H1 (cell line): Measurements from ENCODE around the gene UBB. TPM values are rescaled to one million over a fixed set of nuclear protein-coding genes. Genes with fewer than 3 reads are reported as not detected.
A peak's percentile ranks its signal among the peaks of the same experiment; 100 is the strongest.

Source experiments
- BACH1 ChIP-seq: IDR thresholded peaks from 2 replicates; pipeline ENCODE4 v1.6.1; 2012; ENCODE audit warnings: low read length, improper control_type of control experiment
- CBX8 ChIP-seq: fragments of 300-800, 300-1000 bp; sonication (generic); IDR thresholded peaks from 2 replicates; pipeline ENCODE4 v1.7.1; 2016; ENCODE audit warnings: low read depth, low read length, borderline replicate concordance
- EZH2 ChIP-seq: fragments of 200-600 bp; sonication (generic); IDR thresholded peaks from 2 replicates; pipeline ENCODE4 v1.7.1; 2012; ENCODE audit warnings: low read depth, mild to moderate bottlenecking, moderate library complexity, low read length, inconsistent platforms; ENCODE audit not compliant: severe bottlenecking
- GABPA ChIP-seq: IDR thresholded peaks from 2 replicates; pipeline ENCODE4 v1.6.1; 2011; ENCODE audit warnings: mild to moderate bottlenecking, low read length, moderate library complexity, borderline replicate concordance; ENCODE audit not compliant: insufficient read depth
- HDAC6 ChIP-seq: IDR thresholded peaks from one replicate; pipeline ENCODE4 v1.7.1; 2012; ENCODE audit warnings: low read depth, mild to moderate bottlenecking, inconsistent platforms, low read length, moderate library complexity
- JUND ChIP-seq: IDR thresholded peaks from 2 replicates; pipeline ENCODE4 v1.6.1; 2011; ENCODE audit warnings: mild to moderate bottlenecking, improper control_type of control experiment, low read length
- NANOG ChIP-seq: IDR thresholded peaks from 2 replicates; pipeline ENCODE4 v1.6.1; 2011; ENCODE audit warnings: low read length, low read depth, mild to moderate bottlenecking, inconsistent platforms; ENCODE audit not compliant: insufficient read depth, poor library complexity, severe bottlenecking
- RNF2 ChIP-seq: fragments of 200-900, 300-1000 bp; sonication (generic); IDR thresholded peaks from 2 replicates; pipeline ENCODE4 v1.7.1; 2016; ENCODE audit warnings: borderline replicate concordance, low read depth, mild to moderate bottlenecking, antibody characterized with exemption, low read length; ENCODE audit not compliant: poor library complexity, severe bottlenecking; ENCODE audit errors: missing control alignments
- RXRA ChIP-seq: IDR thresholded peaks from 2 replicates; pipeline ENCODE4 v1.6.1; 2011; ENCODE audit warnings: low read depth, mild to moderate bottlenecking, low read length, moderate library complexity; ENCODE audit not compliant: insufficient read depth
- SP2 ChIP-seq: IDR thresholded peaks from 2 replicates; pipeline ENCODE4 v1.6.1; 2012; ENCODE audit warnings: mild to moderate bottlenecking, low read length, inconsistent platforms
- SP4 ChIP-seq: IDR thresholded peaks from 2 replicates; pipeline ENCODE4 v1.6.1; 2012; ENCODE audit warnings: low read length, inconsistent platforms
- TCF12 ChIP-seq: IDR thresholded peaks from 2 replicates; pipeline ENCODE4 v1.6.1; 2011; ENCODE audit warnings: low read depth, mild to moderate bottlenecking, low read length
- TEAD4 ChIP-seq: IDR thresholded peaks from 2 replicates; pipeline ENCODE4 v1.6.1; 2012; ENCODE audit warnings: low read depth, low read length, inconsistent platforms, mixed read lengths
- YY1 ChIP-seq: IDR thresholded peaks from 2 replicates; pipeline ENCODE4 v1.6.1; 2011; ENCODE audit warnings: low read depth, mild to moderate bottlenecking, low read length
- ZNF274 ChIP-seq: IDR thresholded peaks from 2 replicates; pipeline ENCODE4 v1.7.0; 2012; ENCODE audit warnings: low read length, borderline replicate concordance; ENCODE audit errors: extremely low read depth
- polyA plus RNA-seq, 7 experiments: library from polyadenylated mRNA; depleted of rRNA in 3 of 7; stranded (reverse) in 5 of 7; unstranded in 2 of 7; fragments of >200 nt in 5 of 7; fragments of 200-250 nt in 2 of 7; gene quantifications; 1 replicate in 5 of 7; 2 replicates in 1 of 7; 4 replicates in 1 of 7; pipeline versions ENCODE4 v1.2.1 to v1.2.3, GENCODE V29; 2011 to 2013; ENCODE audit warnings: missing spikeins in 2 of 7, mixed read lengths in 2 of 7
- total RNA-seq: library from RNA; stranded (reverse); fragmentation: NEBNext Ultra II Directional; extraction: Animal tissue kit (Norgen Biotek cat#: 25700); gene quantifications from 2 replicates; pipeline ENCODE4 v1.2.1, GENCODE V29; 2021
- TF ChIP-seq, protein P1 (sequence below): IDR thresholded peaks from 2 replicates; pipeline ENCODE4 v1.6.1; 2011; ENCODE audit warnings: low read length, improper control_type of control experiment
- TF ChIP-seq, protein P2 (sequence below): IDR thresholded peaks from 2 replicates; pipeline ENCODE4 v1.6.1; 2011; ENCODE audit warnings: low read depth, mild to moderate bottlenecking, low read length; ENCODE audit not compliant: insufficient read depth
- TF ChIP-seq, protein P3 (sequence below): IDR thresholded peaks from 2 replicates; pipeline ENCODE4 v1.6.1; 2012; ENCODE audit warnings: low read length, inconsistent platforms
- TF ChIP-seq, protein P4 (sequence below): IDR thresholded peaks from 2 replicates; pipeline ENCODE4 v1.6.1; 2012; ENCODE audit warnings: inconsistent platforms

The UBB gene
- total and polyA plus RNA-seq, 2 of the 8 experiments (the other 6 are each of a cell fraction or from before 2014, with no cell fraction given), result 1,597 to 1,605 TPM

DNA sequence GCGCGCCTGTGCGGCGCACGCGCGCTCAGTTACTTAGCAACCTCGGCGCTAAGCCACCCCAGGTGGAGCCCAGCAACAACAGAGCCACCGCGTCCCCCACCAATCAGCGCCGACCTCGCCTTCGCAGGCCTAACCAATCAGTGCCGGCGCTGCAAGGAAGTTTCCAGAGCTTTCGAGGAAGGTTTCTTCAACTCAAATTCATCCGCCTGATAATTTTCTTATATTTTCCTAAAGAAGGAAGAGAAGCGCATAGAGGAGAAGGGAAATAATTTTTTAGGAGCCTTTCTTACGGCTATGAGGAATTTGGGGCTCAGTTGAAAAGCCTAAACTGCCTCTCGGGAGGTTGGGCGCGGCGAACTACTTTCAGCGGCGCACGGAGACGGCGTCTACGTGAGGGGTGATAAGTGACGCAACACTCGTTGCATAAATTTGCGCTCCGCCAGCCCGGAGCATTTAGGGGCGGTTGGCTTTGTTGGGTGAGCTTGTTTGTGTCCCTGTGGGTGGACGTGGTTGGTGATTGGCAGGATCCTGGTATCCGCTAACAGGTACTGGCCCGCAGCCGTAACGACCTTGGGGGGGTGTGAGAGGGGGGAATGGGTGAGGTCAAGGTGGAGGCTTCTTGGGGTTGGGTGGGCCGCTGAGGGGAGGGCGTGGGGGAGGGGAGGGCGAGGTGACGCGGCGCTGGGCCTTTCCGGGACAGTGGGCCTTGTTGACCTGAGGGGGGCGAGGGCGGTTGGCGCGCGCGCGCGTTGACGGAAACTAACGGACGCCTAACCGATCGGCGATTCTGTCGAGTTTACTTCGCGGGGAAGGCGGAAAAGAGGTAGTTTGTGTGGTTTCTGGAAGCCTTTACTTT, at the start of gene UBB (continued):
- TF ChIP-seq, protein P1, sequence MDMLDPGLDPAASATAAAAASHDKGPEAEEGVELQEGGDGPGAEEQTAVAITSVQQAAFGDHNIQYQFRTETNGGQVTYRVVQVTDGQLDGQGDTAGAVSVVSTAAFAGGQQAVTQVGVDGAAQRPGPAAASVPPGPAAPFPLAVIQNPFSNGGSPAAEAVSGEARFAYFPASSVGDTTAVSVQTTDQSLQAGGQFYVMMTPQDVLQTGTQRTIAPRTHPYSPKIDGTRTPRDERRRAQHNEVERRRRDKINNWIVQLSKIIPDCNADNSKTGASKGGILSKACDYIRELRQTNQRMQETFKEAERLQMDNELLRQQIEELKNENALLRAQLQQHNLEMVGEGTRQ, result no peak
- TF ChIP-seq BACH1 (no peak), ZNF274 (no peak), SP2 (no peak), GABPA (no peak), HDAC6 (no peak), NANOG (peak; percentile 24), JUND (peak; percentile 65), RXRA (no peak), TEAD4 (no peak), SP4 (peak; percentile 80; the same call in 1 of the 2 replicates), TCF12 (0 out of 2 replicates have a peak, but pooled peaks have one; percentile 6), CBX8 (no peak), RNF2 (no peak), EZH2 (no peak), YY1 (0 out of 2 replicates have a peak, but pooled peaks have one; percentile 4)
- TF ChIP-seq, protein P2, sequence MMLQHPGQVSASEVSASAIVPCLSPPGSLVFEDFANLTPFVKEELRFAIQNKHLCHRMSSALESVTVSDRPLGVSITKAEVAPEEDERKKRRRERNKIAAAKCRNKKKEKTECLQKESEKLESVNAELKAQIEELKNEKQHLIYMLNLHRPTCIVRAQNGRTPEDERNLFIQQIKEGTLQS, result peak; percentile 63; the same call in 1 of the 2 replicates
- TF ChIP-seq, protein P3, sequence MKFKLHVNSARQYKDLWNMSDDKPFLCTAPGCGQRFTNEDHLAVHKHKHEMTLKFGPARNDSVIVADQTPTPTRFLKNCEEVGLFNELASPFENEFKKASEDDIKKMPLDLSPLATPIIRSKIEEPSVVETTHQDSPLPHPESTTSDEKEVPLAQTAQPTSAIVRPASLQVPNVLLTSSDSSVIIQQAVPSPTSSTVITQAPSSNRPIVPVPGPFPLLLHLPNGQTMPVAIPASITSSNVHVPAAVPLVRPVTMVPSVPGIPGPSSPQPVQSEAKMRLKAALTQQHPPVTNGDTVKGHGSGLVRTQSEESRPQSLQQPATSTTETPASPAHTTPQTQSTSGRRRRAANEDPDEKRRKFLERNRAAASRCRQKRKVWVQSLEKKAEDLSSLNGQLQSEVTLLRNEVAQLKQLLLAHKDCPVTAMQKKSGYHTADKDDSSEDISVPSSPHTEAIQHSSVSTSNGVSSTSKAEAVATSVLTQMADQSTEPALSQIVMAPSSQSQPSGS, result 0 out of 2 replicates have a peak, but pooled peaks have one; percentile 49
- TF ChIP-seq, protein P4, sequence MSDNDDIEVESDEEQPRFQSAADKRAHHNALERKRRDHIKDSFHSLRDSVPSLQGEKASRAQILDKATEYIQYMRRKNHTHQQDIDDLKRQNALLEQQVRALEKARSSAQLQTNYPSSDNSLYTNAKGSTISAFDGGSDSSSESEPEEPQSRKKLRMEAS, result peak; percentile 49
